Putamen (tissue), 1 donor: ENCODE results near the gene MID1.

Source experiments
- DNase-seq: peaks from one replicate; pipeline ENCODE4 v3.0.0-alpha.2; 2016; ENCODE audit warnings: low spot score

The MID1 gene, protein sequence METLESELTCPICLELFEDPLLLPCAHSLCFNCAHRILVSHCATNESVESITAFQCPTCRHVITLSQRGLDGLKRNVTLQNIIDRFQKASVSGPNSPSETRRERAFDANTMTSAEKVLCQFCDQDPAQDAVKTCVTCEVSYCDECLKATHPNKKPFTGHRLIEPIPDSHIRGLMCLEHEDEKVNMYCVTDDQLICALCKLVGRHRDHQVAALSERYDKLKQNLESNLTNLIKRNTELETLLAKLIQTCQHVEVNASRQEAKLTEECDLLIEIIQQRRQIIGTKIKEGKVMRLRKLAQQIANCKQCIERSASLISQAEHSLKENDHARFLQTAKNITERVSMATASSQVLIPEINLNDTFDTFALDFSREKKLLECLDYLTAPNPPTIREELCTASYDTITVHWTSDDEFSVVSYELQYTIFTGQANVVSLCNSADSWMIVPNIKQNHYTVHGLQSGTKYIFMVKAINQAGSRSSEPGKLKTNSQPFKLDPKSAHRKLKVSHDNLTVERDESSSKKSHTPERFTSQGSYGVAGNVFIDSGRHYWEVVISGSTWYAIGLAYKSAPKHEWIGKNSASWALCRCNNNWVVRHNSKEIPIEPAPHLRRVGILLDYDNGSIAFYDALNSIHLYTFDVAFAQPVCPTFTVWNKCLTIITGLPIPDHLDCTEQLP

DNA sequence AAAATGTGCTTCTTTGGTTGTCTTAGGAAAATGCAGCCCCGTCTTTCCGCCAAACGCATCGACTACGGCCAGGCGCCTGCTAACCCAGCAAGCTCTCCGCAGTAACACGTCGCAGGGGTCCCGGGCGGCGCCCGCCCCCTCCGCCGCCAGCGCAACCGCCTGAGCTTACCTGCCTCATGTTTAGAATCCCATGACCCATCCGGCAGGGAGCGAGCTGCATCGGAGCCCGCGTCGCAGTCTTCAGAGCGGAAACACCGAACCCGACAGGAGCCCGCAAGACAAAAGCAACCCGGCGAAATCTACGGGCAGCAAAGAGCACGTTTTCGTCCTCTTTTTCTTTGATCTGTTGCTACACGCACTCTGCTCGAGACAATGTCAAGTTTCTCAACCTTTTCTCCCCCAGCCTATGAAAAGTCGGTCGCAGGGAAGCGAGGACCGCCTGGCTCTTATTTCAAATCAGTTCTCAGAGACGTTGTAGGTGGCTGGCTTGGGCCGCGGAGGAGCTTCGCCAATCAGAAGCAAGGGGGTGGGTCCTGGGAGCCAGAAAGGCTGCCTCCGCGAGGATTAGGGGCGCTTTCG is at the start of gene MID1:
Gene MID1, minus strand, starts transcription at position 465 of the 579 bp plus-strand sequence. CDS start 53,038 bp downstream, outside the sequence.
- peak; percentile 52 for DNase-seq

DNA sequence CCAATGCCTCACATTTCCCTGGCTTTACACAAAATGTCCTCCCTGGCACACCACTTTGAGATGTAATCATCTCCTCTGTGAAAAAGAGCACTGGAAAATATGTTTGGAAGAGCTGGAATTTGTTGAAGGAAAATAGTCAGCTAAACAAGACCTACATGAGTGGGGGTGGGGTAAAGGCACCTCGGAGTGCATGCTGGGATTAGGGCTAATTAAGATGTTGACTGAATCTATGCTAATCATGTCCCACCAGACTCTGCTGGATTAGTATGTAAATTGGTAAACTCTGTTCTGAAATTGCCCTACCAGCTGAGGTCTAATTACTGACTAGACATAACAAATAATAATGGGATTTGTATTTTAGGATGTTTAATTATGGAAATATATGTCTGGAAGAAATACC is 46.8 kb upstream of the MID1 start:
- DNase-seq: no peak

DNA sequence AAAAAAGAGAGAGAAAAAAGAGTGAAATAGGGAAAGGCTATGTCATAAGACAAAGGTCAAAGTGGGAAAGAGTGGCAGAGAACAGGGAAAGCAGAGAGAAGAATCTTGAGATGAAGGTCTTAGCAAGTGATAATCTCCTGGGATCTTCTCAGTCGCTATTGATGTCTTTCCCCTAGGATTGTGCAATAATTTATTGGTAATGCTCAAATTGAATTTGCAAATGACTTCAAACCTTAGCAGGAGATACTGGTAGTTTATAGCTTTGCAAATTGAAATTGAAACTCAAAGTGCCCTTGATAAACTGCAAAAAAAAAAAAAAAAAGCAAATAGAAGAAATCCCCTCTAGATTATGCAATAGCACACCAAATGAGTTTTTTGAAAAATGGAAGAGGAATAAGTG is 45.7 kb upstream of the MID1 start:
- no peak for DNase-seq

DNA sequence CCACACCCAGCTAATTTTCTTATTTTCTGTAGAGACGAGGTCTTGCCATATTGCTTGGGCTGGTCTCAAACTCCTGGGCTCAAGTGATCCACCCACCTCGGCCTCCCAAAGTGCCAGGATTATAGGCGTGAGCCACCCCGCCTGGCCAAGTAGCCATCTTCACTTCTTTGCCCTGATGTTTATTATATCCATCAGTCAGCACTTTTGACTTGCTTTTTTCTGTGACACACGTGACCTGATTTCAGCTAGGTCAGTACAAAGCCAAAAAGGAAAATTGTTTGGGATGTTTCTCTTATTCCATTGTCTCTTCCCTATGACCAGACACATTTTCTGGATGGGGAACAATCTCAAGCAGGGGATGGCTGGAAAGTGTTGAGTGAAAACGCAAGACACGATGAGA is 45.3 kb upstream of the MID1 start:
- DNase-seq: no peak

DNA sequence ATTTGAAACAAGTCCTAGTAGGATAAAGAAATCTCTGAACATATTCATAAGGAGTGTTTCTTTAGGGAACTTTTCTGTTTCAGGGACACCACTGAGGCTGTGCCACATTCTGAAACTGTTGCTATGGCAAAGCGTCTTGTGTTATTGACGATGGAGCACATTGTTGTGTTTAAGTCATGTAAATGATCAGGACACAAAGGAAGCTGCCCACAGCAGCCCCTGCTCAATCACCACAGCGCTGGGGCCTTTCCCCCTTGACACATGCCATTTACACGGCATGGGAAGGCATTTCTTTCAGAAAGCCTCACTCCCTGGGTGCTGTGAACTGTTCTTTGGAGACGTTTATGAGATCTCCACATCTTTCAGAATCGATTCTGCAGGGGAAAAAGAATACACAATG is 39.8 kb upstream of the MID1 start:
- DNase-seq: no peak

DNA sequence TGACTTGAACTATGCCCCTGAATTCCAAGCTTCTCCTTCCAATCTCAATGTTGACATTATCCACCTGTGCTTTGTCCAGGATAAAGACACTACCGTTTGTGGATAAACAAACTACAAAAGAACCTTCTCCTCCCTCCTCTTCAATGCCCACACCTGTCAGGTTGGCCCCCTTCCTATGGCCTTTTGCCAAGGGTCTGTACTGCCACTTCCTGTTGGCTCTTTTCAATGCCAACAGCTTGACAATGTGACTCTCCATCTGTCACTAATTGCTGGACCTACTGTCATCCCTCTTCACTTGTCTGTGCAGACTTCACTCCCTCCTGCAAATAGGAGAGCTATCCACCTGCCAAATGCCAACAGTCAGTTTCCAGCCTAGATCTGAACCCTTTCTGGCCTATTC is 35.8 kb upstream of the MID1 start:
- no peak for DNase-seq

DNA sequence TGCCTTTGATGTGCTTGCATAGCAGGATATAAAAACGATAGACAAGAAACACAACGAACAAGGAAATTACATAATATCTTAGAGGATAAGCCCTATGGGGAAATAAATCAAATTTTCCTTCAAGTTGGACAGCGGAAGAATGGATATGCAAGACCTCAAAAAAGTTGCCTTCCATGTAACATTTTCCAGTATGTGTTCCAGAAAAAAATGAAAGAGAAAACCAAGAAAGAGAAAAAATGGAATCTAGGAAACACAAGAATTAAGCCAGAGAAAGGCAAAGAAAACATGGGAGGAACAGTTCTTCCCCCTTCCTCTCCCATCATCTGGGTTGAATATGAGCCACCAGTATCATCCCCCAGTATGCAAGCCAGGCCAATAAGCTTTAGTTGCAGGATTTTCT is 34.6 kb upstream of the MID1 start:
- no peak for DNase-seq

DNA sequence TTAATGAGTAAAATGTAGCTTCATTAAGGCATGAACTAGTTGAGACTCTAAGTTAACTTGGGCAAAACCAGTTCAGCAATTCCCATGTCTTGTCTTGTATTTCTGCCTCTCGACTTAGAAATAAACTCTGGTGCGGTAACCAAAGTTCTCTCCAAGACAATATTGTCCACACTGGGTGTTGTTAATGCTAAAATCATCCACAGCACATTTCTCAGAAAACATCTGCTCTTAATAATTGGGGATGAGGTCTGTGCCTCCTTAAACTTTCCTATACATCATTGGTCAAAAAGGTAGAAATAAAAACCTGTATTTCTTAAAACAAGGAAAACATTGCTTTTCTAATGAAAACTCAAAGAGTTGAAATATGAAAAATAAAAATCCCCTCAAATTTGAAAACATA is 32.9 kb upstream of the MID1 start:
- DNase-seq: no peak

DNA sequence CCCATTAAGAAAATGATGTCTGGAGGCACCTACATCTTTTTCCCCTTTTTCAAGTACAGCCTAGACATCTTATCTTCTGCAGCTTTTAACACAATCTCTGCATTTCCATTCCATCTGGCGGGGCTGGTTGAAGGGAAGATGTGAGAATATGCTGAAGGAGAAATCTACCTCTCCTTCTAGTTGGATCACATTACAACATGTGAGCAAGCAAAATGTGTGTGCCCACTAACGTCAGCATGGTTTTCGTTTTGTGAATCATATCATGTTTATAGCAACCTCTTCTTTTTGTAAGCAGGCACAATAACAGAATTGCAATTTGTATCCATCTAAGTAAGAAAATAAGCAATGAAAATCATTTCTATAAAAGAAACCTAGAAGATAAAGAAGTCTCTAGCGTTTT is 28.9 kb upstream of the MID1 start:
- no peak for DNase-seq

DNA sequence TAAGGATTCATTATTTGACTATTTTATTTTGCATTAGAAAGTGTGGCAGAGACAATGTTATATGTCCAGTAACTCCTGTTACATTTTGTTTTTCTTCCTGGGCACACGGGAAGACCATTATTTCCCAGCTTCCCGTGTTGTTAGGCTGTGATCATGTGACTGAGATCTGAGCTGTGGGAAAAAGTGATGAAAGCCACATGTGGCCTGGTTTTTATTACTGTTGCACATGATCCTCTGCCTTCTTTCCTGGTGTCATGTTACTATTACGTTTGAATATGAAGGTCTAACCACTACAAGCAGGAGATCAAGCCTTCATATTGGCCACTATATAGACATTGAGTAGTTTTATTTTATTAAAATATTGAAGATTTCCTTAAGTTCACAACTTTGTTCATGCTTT is 28.2 kb upstream of the MID1 start:
- no peak for DNase-seq

DNA sequence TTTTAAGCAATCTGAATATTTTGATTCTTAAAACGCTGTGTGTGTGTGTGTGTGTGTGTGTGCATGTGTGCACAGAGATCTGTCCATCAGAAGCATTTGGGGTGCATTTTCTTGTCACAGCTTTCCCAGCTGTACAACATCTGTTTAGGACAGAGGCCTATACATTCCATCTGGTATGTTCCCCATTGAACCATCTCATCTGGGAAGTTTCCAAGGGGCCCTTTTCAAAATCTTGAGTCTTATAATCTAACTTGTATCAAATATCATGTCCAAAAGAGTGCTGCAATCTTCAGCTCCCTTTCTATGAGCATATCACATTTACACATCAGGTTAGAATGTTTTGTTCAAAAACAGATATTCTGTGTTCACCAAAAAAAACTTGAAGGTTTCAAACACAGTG is 16.5 kb upstream of the MID1 start:
- DNase-seq: no peak

DNA sequence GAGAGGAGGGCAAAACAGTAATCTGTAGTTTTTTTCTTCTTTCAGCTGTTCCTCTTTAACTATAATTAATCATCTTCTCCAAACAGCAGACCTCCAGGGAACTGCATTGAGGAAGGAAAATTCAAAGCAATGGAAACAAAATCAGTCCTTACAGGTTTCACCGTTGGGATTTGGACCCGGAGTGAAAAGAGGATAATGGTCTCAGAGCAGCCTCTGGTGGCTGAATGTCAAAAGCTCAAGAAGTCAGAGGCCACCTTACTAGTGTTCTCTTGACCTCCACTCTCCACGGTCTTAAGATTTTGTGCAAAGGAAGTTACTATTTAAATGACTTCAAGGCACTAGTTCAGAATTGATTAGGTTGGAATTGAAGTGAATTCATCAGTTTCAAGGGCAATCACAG is 16.0 kb upstream of the MID1 start:
- DNase-seq: peak; percentile 39

DNA sequence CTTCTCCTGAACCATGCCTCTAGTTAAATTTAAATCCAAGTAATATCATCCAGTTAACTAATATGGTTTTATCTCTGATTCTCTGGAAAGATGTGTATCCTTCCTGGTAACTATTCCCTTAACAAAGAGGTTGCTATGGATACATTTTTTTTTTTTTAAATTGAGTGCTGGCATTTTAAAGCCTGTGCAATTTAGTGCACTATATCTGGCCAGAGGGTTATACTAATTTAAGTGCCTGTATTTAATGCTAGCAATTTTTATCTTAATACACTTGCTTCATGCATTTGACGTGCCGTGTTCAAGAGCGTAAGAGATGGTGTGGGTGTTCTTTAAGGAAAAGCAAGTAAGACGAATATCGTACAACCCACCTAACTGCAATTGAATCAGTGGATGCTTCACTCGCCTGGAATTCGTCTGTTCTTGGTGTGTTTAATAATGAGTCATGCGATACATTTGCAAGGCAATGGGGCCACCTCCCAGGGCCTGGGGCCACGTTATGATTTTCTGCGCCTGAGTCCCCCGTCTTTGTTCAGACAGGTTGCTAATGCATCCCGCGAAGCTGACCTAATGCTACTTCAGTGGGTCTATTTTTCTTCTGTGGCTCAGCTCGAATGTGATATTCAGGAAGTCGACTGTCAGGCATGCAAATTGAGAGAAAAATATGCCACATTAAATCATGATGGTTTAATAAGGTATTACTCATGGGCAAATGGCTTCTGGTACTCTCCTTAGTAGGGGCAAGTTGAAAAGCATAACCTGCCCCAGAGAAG is 14.2 kb upstream of the MID1 start:
- DNase-seq: peak; percentile 56

DNA sequence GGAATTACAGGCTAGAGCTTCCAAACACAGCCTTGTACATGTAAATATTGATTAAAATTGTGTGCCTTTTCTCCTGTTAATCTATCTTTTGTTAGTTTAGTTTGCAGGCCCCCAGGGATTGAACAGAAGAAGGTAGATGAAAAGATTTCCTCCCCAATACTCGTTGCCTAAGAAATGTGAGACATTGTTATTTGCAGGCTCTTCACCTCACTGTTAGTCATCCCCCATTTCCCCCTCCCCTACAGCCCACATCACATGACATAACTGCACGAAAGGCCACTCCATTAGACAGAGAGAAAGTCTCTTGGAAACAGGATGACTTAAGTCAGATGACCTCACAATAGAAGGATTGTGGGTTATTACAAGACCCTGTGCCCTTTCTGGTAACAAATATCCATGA is 13.3 kb upstream of the MID1 start:
- peak; percentile 52 for DNase-seq

DNA sequence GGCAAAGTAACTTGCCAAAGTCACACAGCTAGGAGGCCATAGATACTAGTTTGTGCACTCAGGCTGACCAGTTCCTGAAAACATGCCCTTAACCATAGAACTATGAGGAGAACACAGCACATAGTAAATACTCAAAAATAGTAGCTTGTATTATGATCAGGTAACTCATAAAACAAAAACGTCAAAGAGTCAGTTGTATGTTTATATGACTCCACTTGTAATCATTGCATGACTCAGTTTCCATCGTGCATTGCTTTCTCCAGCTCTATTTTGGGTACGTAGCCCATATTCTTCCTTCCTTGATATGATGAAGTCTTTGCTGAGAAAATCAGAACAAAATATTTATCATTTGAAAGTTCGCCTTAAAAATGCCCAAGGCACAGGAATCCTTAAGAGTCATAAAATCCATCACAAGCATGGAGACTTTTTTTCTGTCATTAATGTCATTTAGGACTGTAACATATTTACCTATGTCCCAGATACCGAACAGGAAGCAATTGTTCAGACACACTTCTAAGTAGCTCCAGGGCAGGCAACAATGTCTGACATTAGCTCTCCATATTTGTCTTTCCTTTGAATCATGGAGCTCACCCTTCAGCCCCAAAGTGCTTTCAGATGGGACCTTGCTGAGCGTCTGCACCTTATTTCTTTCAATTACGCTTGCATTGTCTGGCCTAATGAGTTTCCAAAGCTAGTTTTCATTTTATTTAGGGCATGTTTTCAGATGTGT is 11.2 kb upstream of the MID1 start:
- DNase-seq: no peak

DNA sequence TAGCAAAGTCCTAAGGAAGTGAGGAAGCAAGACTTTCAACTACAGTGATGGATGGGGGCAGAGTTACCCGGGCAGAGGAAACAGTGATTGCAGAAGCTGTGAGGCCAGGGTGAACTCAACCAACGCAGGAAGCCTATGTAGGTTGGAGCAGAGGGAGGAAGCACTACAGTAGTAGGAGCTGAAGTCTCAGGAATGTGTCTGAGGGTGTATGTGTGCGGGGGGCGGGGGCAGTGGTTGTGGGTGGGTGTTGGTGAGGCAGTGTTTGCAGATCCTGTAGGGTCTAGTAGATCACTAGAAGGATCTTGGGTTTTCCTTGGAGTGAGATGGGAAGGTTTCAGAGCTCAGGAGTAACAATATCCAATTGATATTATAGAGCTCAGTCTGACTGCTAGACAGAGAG is 9.9 kb upstream of the MID1 start:
- DNase-seq: no peak

DNA sequence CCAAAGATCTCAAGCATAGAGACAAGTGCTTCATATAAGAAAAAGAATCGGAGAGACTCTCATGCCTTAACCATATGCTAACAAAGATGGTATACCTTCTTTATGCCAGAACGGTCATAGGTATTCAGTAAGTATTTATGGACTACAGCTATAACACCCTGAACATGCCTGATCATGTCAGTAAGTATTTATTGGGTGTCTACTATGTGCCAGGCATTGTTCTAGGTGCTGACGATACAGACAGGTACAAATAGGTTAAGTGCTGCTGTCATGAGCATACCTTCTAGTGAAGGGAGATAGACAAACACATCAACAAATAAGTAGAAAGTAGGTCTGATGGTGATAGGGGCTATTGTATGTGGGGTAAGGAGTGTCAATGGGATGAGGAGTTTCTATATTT is 9.5 kb upstream of the MID1 start:
- DNase-seq: no peak

DNA sequence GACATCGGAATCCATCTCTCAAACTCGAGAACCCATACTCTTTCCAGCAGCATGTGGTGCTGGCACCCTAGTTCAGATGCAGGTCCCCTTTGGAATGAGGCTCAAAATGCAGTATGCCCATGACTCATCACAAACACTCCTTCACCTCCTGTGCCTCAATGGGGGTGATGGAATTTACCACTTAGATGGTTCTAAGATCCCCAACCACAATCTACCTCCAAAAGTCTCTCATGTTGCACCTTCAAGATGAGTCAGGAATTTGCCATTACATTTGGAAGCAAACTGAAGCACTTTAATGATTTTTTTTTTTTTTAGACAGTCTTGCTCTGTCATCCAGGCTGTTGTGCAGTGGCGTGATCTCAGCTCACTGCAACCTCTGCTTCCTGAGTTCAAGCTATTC is 8.5 kb upstream of the MID1 start:
- DNase-seq: no peak

DNA sequence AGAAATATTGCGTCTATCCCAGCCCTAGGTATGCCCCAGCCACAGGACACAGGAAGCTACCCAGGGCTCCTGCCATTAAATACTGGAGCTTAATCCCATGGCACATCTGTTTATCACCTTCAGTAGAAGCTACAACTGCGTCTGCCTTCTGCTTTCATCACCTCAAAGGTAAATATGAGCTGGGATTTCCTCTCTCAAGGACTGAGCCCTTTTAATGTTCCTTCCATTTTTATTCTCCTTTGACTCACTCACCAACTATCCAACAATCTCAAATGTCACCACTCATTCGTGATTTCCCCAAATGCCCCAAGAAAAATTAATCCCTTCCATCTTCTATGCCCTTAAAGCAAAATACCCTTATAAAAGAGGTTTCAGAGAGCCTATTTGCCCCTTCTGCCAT is 1.8 kb upstream of the MID1 start:
- DNase-seq: no peak

DNA sequence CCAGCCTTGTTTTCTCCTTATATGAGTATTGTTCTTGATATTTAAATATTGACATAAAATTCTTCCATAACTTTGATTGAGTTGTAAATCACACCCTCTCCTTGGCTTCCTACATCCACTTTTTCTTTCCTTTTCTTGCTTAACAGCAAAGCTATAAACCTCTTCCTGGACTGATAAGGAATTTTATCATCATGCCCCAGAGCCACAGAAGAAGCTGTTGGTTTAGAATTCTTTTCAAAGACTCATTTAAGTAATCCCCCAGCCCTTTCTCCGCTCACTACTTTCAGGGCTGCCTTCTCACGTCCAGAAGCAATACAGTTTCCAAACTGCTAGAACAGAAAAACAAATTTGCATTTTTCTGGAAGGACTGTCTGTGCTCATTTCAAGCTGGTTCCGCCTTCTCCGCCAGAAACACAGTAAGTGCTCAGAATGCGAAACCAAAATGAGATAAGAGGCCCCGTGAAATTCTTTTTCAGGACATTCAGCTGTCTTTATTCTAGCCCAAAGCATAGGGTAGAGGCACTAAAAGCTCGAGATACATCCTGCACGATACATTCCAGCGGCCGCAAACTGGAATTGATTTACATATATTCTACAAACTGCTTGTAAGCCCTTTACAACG is 849 bp downstream of the MID1 start:
- DNase-seq: no peak

DNA sequence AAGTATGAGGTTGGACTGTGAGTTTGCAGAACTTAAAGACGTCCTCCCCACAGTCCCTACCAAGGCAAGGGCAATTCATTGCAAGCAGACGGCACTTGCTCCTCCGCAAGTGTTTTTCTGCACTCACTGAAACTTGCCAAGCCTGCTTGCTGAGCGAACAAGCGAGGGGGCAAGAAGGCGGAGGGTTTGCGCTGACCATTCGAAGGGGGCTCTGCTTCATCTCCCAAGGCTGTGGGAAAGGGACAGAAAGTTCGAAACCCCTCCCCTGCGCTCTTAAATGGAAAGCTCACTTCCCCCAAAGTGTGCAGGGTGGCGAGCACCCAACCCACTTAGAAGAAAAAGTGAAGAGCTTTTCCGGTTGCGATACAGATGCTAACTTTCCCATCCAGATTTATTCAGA is 1.4 kb downstream of the MID1 start:
- DNase-seq: no peak

DNA sequence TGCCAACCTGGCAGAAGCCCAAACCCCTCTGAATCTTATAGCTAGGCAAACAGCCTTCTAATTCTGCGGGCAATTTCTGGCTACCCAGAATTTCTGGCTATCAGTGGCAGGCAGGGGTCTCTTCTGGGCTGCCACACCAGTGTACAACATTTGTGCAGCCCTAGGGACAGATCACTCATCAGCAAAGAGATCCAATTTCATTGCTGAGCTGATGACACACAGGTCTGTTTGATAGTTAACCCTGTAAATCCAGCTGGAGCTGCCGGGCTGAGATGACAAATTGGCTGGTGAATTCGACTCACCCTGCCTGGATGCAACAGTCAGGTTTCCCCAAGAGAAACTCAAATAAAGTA is 2.4 kb downstream of the MID1 start:
- DNase-seq: no peak
